HG03108 (cell line): ENCODE measurements around the gene MINDY4.

Experiments used
- ATAC-seq: cut with Tn5 transposase; IDR thresholded peaks from one replicate; pipeline ENCODE4 v1.9.1; 2021; ENCODE audit warnings: moderate library complexity; ENCODE audit not compliant: unreplicated experiment

The MINDY4 gene

GRCh38 chr7:30925117-30925516, 153.9 kb downstream of the MINDY4 start:
- ATAC-seq: no peak

DNA sequence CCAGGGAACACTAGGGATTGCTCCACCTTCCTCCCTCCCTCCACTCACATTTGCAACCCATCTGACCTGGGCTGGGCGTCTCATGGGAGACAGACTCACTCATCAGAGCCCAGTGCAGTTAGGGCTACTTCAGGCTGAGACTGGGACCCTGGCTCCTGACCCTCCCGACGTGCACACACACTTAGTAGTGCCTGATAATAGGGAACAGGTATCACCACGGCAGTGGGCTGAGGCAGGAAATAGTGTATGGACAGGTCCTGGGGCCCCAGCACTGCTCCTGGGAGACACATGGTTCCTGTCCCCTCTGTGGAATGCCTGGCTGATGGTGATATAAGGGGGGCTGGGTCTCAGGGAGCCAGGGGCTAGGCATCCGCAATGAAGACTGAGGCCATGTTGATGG, 154.7 kb downstream of the MINDY4 start:
- ATAC-seq: no peak

GRCh38 chr7:30926313-30926712, 155.1 kb downstream of the MINDY4 start:
- no peak for ATAC-seq

DNA sequence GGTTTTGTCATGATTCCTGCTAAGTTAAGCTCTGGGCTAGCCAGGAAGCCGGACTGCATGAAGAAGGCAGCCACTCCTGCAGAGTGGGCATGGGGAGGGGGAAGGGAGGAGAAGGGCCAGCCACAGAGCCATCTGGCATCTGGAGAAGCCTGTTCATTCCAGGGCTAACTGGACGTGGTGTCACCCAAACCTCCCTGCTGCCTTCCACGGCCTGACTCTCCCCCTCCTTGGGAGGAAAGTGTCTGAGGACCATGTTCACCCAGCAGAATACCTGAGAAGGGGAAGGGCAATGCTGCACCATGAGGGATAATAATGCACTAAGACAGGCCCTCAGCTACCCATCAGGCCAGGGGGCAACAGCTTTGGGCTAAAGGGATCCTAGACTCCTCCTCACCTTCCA, 155.8 kb downstream of the MINDY4 start:
- ATAC-seq: no peak

- no peak for ATAC-seq
Observed at GRCh38 chr7:30927559-30927958, 156.3 kb downstream of the MINDY4 start.

- no peak for ATAC-seq
Observed at GRCh38 chr7:30928254-30928872, 157.1 kb downstream of the MINDY4 start.

DNA sequence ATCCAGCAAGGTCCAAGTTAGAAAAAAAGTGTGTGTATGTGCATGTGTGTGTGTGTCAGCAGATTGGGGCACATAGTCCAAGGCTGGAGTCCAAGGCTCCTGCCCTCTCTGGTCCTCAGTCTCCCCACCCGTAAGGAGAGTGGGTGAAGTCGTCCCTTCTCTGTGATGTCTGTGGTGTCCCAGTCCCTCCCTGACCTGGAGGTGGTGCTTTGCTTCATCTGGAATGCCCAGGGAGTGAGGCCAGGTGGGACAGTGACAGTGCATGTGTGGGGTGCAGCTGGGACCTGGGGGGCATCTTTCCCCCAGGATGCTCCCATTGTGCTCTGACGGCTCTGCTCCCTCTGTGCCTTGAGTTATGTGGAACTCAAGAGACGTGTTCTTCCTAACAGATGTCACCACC, 158.5 kb downstream of the MINDY4 start:
- no peak for ATAC-seq

DNA sequence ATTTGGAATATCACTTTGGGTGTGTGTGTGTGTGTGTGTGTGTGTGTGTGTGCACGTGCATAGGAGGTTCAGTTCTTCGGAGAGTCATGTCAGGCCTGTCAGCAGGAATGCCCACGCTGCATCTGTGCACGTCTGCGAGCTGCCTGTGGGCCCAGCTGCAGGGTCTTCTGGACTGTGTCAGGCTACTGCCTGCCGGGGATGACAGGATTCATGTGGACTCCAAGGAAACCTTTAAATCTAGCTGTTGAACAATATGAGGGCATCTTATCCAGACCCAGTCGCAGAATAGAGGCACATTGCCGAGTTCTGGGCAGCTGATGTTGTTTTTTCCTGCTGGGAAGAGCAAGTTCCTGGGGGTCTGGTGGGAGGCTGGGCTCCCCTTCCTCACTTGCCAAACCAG, 159.4 kb downstream of the MINDY4 start:
- no peak for ATAC-seq

- no peak for ATAC-seq
Observed at GRCh38 chr7:30931161-30931928, 160.1 kb downstream of the MINDY4 start.

GRCh38 chr7:30931929-30932540, 160.8 kb downstream of the MINDY4 start:
- ATAC-seq: no peak

GRCh38 chr7:30932562-30932961, 161.3 kb downstream of the MINDY4 start:
- ATAC-seq: no peak

GRCh38 chr7:30933124-30933974, 162.1 kb downstream of the MINDY4 start:
- no peak for ATAC-seq

DNA sequence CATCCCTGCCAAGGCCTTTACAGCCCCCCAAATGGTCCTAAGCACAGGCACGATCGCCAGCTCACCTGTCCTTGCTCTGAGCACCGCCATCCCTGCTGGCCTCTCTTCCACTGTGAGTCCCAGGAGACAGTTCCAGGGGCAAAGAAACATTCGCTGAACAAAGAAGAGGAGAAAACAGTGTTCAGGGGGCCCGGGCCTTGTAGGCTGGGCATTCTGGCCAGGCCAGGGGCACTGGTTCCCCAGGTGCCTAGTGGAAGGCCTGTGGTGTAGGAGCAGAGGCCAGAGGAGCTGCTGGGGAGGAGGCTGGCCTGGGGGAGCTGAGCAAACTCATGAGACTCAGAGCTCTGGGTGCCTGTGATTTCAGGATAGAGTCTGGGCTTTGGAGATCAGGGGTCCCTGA, 163.0 kb downstream of the MINDY4 start:
- ATAC-seq: no peak

DNA sequence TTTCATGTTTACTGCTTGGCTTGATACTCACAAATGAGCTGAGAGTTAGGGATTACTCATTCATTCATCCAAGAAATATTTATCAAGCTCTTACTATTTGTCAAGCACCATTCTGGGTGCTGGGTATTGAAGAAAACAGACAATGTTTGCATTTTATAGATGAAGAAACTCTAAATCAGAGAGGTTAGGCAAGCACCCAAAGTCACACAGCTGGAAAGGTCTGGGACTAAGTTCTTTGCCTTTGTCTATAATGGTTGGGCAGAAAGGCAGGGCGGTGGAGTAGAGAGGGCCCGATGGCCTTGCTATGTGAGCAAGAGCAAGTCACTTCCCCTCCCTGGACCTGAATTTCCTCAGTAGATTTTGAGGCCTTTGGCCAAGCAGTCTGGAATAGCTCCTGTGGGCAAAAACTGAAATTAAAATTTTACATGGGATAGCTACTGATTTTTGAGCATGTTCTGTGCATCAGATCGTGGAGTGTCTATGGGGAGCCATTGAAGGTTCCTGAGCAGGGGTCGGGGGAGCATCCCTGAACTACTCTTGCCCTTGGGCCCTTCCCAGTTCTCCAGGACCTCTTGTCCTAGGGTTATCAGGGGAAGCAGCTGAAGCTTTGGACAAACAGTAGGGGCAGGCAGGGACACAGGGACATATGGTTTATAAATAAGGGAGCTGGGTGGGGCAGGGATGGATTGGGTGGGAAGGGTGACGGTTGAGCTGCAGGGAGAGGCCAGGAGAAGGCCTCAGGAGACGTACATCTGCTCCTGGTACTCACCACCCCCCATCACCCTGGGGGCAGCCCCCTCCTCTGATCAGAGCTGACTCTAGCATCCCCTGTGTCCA, 163.7 kb downstream of the MINDY4 start:
- no peak for ATAC-seq

GRCh38 chr7:30935569-30935877, 164.3 kb downstream of the MINDY4 start:
- ATAC-seq: no peak

DNA sequence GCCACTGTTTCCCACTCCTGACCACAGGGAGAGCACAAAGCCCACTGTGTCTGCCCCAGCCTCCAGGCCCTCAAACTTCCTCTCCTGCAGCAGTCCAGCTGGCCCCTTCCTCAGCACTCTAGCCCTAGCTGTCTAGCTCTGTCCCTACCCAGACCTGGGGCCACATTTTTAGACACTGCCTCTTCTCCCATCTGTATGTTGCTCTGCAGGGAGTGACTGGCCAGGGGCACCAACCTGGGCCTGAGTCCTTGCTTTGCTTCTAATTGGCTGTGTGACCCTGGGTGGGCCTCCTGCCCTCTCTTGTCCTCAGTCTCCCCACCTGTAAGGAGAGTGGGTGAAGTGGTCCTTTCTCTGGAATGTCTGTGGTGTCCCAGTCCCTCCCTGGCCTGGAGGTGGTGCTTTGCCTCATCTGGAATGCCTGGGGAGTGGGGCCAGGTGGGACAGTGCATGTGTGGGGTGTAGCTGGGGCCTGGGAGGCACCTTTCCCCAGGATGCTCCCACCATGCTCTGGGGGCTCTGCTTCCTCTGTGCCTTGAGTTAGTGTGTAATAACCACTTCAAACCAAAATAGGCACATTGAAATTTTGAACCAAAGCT, 165.5 kb downstream of the MINDY4 start:
- ATAC-seq: no peak

GRCh38 chr7:30937416-30937815, 166.2 kb downstream of the MINDY4 start:
- no peak for ATAC-seq

GRCh38 chr7:30938435-30939316, 167.5 kb downstream of the MINDY4 start:
- peak; percentile 82 for ATAC-seq

GRCh38 chr7:30941582-30942323, 170.5 kb downstream of the MINDY4 start:
- no peak for ATAC-seq
